Mesenchymal stem cell (in vitro differentiated cells and primary cell): ENCODE data around the gene WDR72.

Experiments
- DNase-seq: peaks from one replicate; pipeline ENCODE4 v3.0.0-alpha.2; 2013
- H2AFZ ChIP-seq: one replicate; pipeline ENCODE4 v1.6.1; 2013; ENCODE audit warnings: low read depth, mild to moderate bottlenecking, control low read depth, inconsistent platforms, low read length, moderate library complexity
- H2AK5ac ChIP-seq: 2 replicates; pipeline ENCODE4 v1.6.1; 2013; ENCODE audit warnings: low read length, moderate library complexity, mild to moderate bottlenecking, inconsistent platforms; ENCODE audit not compliant: severe bottlenecking
- H2BK120ac ChIP-seq: one replicate; pipeline ENCODE4 v1.6.1; 2013; ENCODE audit warnings: low read depth, mild to moderate bottlenecking, inconsistent platforms, low read length, moderate library complexity
- H2BK12ac ChIP-seq, 2 experiments: one replicate each; pipeline ENCODE4 v1.6.1; 2013; ENCODE audit warnings: inconsistent platforms in 2 of 2, low read length in 2 of 2, mild to moderate bottlenecking in 2 of 2, moderate library complexity in 2 of 2, control low read depth in 1 of 2
- H2BK15ac ChIP-seq: one replicate; pipeline ENCODE4 v1.6.1; 2013; ENCODE audit warnings: mild to moderate bottlenecking, low read depth, inconsistent platforms; ENCODE audit not compliant: poor library complexity, severe bottlenecking
- H2BK5ac ChIP-seq: 2 replicates; pipeline ENCODE4 v1.6.1; 2013; ENCODE audit warnings: low read depth, mild to moderate bottlenecking, low read length, control low read depth, inconsistent platforms; ENCODE audit not compliant: poor library complexity, severe bottlenecking
- H3K14ac ChIP-seq, 2 experiments: one replicate each; pipeline ENCODE4 v1.6.1; 2013; ENCODE audit warnings: inconsistent platforms in 2 of 2, low read length in 2 of 2, control low read depth in 1 of 2, mild to moderate bottlenecking in 1 of 2, moderate library complexity in 1 of 2
- H3K18ac ChIP-seq, 2 experiments: one replicate each; pipeline ENCODE4 v1.6.1; 2013; ENCODE audit warnings: inconsistent platforms in 2 of 2, low read length in 2 of 2, control low read depth in 1 of 2, low read depth in 1 of 2, mild to moderate bottlenecking in 1 of 2
- H3K23ac ChIP-seq, 2 experiments: one replicate each; pipeline ENCODE4 v1.6.1; 2013; ENCODE audit warnings: inconsistent platforms in 2 of 2, low read length in 2 of 2, mild to moderate bottlenecking in 2 of 2, moderate library complexity in 2 of 2, control low read depth in 1 of 2
- H3K27ac ChIP-seq: 2 replicates; pipeline ENCODE4 v1.5.1; 2013; ENCODE audit warnings: mild to moderate bottlenecking, moderate library complexity, low read length, control low read depth, inconsistent platforms; ENCODE audit not compliant: poor library complexity, severe bottlenecking
- H3K27me3 ChIP-seq, 2 experiments: 2 replicates each; pipeline versions ENCODE4 v1.6.1 to v1.7.0; 2013; ENCODE audit warnings: low read length in 2 of 2, mild to moderate bottlenecking in 2 of 2, moderate library complexity in 2 of 2, control low read depth in 1 of 2, inconsistent platforms in 1 of 2; ENCODE audit not compliant: control insufficient read depth in 1 of 2, insufficient read depth in 1 of 2
- H3K36me3 ChIP-seq, 2 experiments: 2 replicates each; pipeline versions ENCODE4 v1.6.1 to v1.7.0; 2013; ENCODE audit warnings: low read length in 2 of 2, control low read depth in 1 of 2, inconsistent platforms in 1 of 2, low read depth in 1 of 2, mild to moderate bottlenecking in 1 of 2; ENCODE audit not compliant: insufficient read depth in 2 of 2, control insufficient read depth in 1 of 2
- H3K4ac ChIP-seq, 2 experiments: one replicate each; pipeline ENCODE4 v1.6.1; 2013; ENCODE audit warnings: inconsistent platforms in 2 of 2, low read length in 2 of 2, mild to moderate bottlenecking in 2 of 2, moderate library complexity in 2 of 2, control low read depth in 1 of 2, low read depth in 1 of 2
- H3K4me1 ChIP-seq: 2 replicates; pipeline ENCODE4 v1.6.1; 2013; ENCODE audit warnings: low read depth, low read length, control low read depth; ENCODE audit not compliant: control insufficient read depth, insufficient read depth
- H3K4me2 ChIP-seq: 2 replicates; pipeline ENCODE4 v1.6.1; 2013; ENCODE audit warnings: low read length, mild to moderate bottlenecking, inconsistent platforms; ENCODE audit not compliant: poor library complexity, severe bottlenecking
- H3K4me3 ChIP-seq, 2 experiments: 2 replicates each; pipeline versions ENCODE4 v1.5.1 to v1.7.0; 2013; ENCODE audit warnings: low read length in 2 of 2, mild to moderate bottlenecking in 2 of 2, control low read depth in 1 of 2, low read depth in 1 of 2; ENCODE audit not compliant: insufficient read depth in 1 of 2
- H3K79me1 ChIP-seq: replicated peaks from 2 replicates; pipeline ENCODE4 v1.6.1; 2013; ENCODE audit warnings: mild to moderate bottlenecking, control low read depth, low read length, inconsistent platforms; ENCODE audit not compliant: poor library complexity, severe bottlenecking
- H3K9ac ChIP-seq: 2 replicates; pipeline ENCODE4 v1.7.0; 2013; ENCODE audit warnings: mild to moderate bottlenecking, low read length, moderate library complexity
- H3K9me3 ChIP-seq: 2 replicates; pipeline ENCODE4 v1.7.0; 2013; ENCODE audit warnings: mild to moderate bottlenecking, low read length; ENCODE audit not compliant: control insufficient read depth
- H4K8ac ChIP-seq: one replicate; pipeline ENCODE4 v1.6.1; 2013; ENCODE audit warnings: inconsistent platforms, mild to moderate bottlenecking, low read length, moderate library complexity
- H4K91ac ChIP-seq: one replicate; pipeline ENCODE4 v1.6.1; 2013; ENCODE audit warnings: mild to moderate bottlenecking, low read length, inconsistent platforms
- WGBS: methylation state at CpG from one replicate; pipeline ENCODE4 v1.1.7; 2013; ENCODE audit warnings: mixed read lengths; 5-methylcytosine and 5-hydroxymethylcytosine counted together

WDR72 gene

GRCh38 chr15:53565721-53566120, 193.7 kb downstream of the WDR72 start:
- H2AFZ ChIP-seq = no peak overlapping the region
- DNase-seq = no peak
- peaks cover 6% of the 10 kb centered on the region for H3K79me1 ChIP-seq
- H3K27ac ChIP-seq = no peak overlapping the region
- H3K4me3 ChIP-seq = no peak overlapping the region
- H3K23ac ChIP-seq = no peak overlapping the region
- no peak overlapping the region for H3K4me2 ChIP-seq
- WGBS = 75% methylated on average over 2 of the region's 4 CpGs
- H2BK5ac ChIP-seq = no peak overlapping the region
- no peak overlapping the region for H3K4ac ChIP-seq
- no peaks in the 10 kb centered on the region for H3K4me1 ChIP-seq
- H3K9ac ChIP-seq = no peak overlapping the region
- no peak overlapping the region for H2BK12ac ChIP-seq
- no peak overlapping the region for H3K18ac ChIP-seq
- no peak overlapping the region for H4K8ac ChIP-seq
- no peaks in the 10 kb centered on the region for H3K27me3 ChIP-seq
- H2BK15ac ChIP-seq = no peak overlapping the region
- H2AK5ac ChIP-seq = no peak overlapping the region
- no peak overlapping the region for H4K91ac ChIP-seq
- no peaks in the 10 kb centered on the region for H3K36me3 ChIP-seq
- H3K9me3 ChIP-seq = no peaks in the 10 kb centered on the region
- H2BK120ac ChIP-seq = no peak overlapping the region
- H3K14ac ChIP-seq = no peak overlapping the region

GRCh38 chr15:53564647-53565046, 194.8 kb downstream of the WDR72 start:
- Histone ChIP-seq H2BK12ac (no peak overlapping the region), H3K79me1 (peaks cover 6% of the 10 kb centered on the region), H2BK5ac (no peak overlapping the region), H4K91ac (no peak overlapping the region), H3K27ac (no peak overlapping the region), H4K8ac (no peak overlapping the region), H3K18ac (no peak overlapping the region), H3K14ac (no peak overlapping the region), H2BK15ac (no peak overlapping the region), H3K9me3 (no peaks in the 10 kb centered on the region), H3K36me3 (no peaks in the 10 kb centered on the region), H3K27me3 (no peaks in the 10 kb centered on the region), H3K4me1 (no peaks in the 10 kb centered on the region), H3K9ac (no peak overlapping the region), H3K4me3 (no peak overlapping the region), H3K4me2 (no peak overlapping the region), H2BK120ac (no peak overlapping the region), H2AFZ (no peak overlapping the region), H3K4ac (no peak overlapping the region), H3K23ac (no peak overlapping the region), H2AK5ac (no peak overlapping the region)
- DNase-seq = no peak
- 82% methylated on average over 2 of the region's 2 CpGs for WGBS

- no peak overlapping the region for H3K14ac ChIP-seq
- H3K4me3 ChIP-seq = no peak overlapping the region
- no peaks in the 10 kb centered on the region for H3K36me3 ChIP-seq
- H3K4me2 ChIP-seq = no peak overlapping the region
- peaks cover 6% of the 10 kb centered on the region for H3K79me1 ChIP-seq
- H3K27me3 ChIP-seq = no peaks in the 10 kb centered on the region
- H2BK12ac ChIP-seq = no peak overlapping the region
- no peak overlapping the region for H3K23ac ChIP-seq
- no peak for DNase-seq
- no peaks in the 10 kb centered on the region for H3K4me1 ChIP-seq
- H2BK120ac ChIP-seq = no peak overlapping the region
- H2AFZ ChIP-seq = no peak overlapping the region
- no peak overlapping the region for H4K8ac ChIP-seq
- no peak overlapping the region for H3K9ac ChIP-seq
- WGBS = 90% methylated on average over 4 of the region's 4 CpGs
- H3K27ac ChIP-seq = no peak overlapping the region
- no peak overlapping the region for H3K4ac ChIP-seq
- no peak overlapping the region for H2AK5ac ChIP-seq
- H2BK5ac ChIP-seq = no peak overlapping the region
- no peak overlapping the region for H3K18ac ChIP-seq
- H2BK15ac ChIP-seq = no peak overlapping the region
- H4K91ac ChIP-seq = no peak overlapping the region
- no peaks in the 10 kb centered on the region for H3K9me3 ChIP-seq
Observed at GRCh38 chr15:53563627-53564026, 195.8 kb downstream of the WDR72 start.

- Histone ChIP-seq H4K91ac (no peak overlapping the region), H2BK15ac (no peak overlapping the region), H3K4me2 (peak overlapping the region; percentile 65), H3K27ac (peak overlapping the region; percentile 83), H2BK12ac (no peak overlapping the region), H2BK120ac (no peak overlapping the region), H2AFZ (no peak overlapping the region), H3K4me1 (no peaks in the 10 kb centered on the region), H3K18ac (no peak overlapping the region), H3K27me3 (no peaks in the 10 kb centered on the region), H2AK5ac (peak overlapping the region; percentile 75), H4K8ac (no peak overlapping the region), H3K9me3 (no peaks in the 10 kb centered on the region), H3K23ac (no peak overlapping the region), H3K4ac (no peak overlapping the region), H3K4me3 (no peak overlapping the region), H3K79me1 (peaks cover 3% of the 10 kb centered on the region), H3K14ac (no peak overlapping the region), H3K36me3 (peaks cover 0 to 3% of the 10 kb centered on the region in 2 experiments), H2BK5ac (no peak overlapping the region), H3K9ac (no peak overlapping the region)
- DNase-seq = no peak
- WGBS = 64% methylated on average over 7 of the region's 7 CpGs
Observed at GRCh38 chr15:53559364-53560277, 199.8 kb downstream of the WDR72 start.
